HL-60 (cell line): ENCODE results near the gene BIN1.

Source experiments
- GABPA ChIP-seq: IDR thresholded peaks from 2 replicates; pipeline ENCODE4 v1.6.1; 2012; ENCODE audit warnings: low read depth
- POLR2AphosphoS5 ChIP-seq: IDR thresholded peaks from 2 replicates; pipeline ENCODE4 v1.6.1; 2012; ENCODE audit warnings: low read depth
- SPI1 ChIP-seq: IDR thresholded peaks from 2 replicates; pipeline ENCODE4 v1.6.1; 2012; ENCODE audit warnings: low read depth, mild to moderate bottlenecking, borderline replicate concordance
- TF ChIP-seq, protein P1 (sequence below): IDR thresholded peaks from one replicate; pipeline ENCODE4 v1.5.1; 2011; ENCODE audit warnings: low read length, control low read depth, inconsistent platforms; ENCODE audit not compliant: insufficient read depth
- TF ChIP-seq, protein P2 (sequence below): IDR thresholded peaks from 2 replicates; pipeline ENCODE4 v1.6.1; 2012; ENCODE audit warnings: low read depth; ENCODE audit not compliant: insufficient replicate concordance

DNA sequence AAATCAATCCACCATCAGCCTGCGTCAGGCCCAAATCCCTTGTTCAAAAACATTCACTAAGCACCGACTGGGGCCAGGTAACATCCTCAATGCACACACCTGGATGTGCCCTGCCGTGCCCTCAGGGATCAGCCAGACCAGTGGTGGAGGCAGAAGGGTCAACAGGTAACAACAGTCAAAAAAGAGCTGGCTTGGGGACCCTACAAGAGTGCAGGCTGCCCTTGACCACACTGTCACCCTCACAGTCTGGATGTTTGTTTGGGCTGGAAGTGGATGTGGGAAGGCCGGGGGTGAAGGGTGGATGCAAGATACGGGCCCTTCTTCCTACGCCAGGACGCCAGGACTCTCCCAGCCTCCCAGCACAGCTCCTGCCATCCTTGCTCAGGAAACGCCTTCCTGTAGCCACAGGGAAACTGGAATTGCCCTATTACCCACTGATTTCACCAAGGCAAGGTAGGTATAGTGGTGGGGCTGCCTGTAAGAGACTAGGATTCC lies 2.7 kb downstream of the BIN1 start:
- TF ChIP-seq, protein P1, sequence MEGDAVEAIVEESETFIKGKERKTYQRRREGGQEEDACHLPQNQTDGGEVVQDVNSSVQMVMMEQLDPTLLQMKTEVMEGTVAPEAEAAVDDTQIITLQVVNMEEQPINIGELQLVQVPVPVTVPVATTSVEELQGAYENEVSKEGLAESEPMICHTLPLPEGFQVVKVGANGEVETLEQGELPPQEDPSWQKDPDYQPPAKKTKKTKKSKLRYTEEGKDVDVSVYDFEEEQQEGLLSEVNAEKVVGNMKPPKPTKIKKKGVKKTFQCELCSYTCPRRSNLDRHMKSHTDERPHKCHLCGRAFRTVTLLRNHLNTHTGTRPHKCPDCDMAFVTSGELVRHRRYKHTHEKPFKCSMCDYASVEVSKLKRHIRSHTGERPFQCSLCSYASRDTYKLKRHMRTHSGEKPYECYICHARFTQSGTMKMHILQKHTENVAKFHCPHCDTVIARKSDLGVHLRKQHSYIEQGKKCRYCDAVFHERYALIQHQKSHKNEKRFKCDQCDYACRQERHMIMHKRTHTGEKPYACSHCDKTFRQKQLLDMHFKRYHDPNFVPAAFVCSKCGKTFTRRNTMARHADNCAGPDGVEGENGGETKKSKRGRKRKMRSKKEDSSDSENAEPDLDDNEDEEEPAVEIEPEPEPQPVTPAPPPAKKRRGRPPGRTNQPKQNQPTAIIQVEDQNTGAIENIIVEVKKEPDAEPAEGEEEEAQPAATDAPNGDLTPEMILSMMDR: no peak
- TF ChIP-seq, protein P2, sequence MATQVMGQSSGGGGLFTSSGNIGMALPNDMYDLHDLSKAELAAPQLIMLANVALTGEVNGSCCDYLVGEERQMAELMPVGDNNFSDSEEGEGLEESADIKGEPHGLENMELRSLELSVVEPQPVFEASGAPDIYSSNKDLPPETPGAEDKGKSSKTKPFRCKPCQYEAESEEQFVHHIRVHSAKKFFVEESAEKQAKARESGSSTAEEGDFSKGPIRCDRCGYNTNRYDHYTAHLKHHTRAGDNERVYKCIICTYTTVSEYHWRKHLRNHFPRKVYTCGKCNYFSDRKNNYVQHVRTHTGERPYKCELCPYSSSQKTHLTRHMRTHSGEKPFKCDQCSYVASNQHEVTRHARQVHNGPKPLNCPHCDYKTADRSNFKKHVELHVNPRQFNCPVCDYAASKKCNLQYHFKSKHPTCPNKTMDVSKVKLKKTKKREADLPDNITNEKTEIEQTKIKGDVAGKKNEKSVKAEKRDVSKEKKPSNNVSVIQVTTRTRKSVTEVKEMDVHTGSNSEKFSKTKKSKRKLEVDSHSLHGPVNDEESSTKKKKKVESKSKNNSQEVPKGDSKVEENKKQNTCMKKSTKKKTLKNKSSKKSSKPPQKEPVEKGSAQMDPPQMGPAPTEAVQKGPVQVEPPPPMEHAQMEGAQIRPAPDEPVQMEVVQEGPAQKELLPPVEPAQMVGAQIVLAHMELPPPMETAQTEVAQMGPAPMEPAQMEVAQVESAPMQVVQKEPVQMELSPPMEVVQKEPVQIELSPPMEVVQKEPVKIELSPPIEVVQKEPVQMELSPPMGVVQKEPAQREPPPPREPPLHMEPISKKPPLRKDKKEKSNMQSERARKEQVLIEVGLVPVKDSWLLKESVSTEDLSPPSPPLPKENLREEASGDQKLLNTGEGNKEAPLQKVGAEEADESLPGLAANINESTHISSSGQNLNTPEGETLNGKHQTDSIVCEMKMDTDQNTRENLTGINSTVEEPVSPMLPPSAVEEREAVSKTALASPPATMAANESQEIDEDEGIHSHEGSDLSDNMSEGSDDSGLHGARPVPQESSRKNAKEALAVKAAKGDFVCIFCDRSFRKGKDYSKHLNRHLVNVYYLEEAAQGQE: no peak
- TF ChIP-seq POLR2AphosphoS5 (no peak), GABPA (no peak), SPI1 (no peak)
